GM21576 (cell line): ENCODE data around the gene GABRB3.

ENCODE experiments used
- ATAC-seq: cut with Tn5 transposase; IDR thresholded peaks from one replicate; pipeline ENCODE4 v1.9.1; 2021; ENCODE audit warnings: mild to moderate bottlenecking, moderate library complexity; ENCODE audit not compliant: unreplicated experiment

Gene GABRB3

DNA sequence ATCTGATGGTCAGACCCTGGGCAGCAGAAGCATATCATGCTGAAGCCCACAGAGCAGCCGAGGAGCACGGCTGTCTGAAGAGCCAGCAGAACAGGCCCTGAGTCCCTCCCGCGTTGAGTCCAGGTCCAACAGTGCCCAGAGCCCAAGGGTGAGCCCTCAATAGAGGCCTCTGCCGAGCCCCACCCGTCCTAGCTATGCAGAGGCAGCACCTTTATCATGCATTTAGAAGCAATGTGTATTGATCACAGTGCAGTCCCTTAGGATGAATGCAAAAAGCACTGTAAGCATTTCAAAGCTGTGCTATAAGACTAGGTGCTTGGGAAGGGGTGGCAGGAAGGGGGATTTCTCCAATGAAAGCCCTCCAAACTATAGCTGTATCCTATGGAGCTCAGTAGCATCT is 208.5 kb downstream of the GABRB3 start:
- ATAC-seq = no peak

DNA sequence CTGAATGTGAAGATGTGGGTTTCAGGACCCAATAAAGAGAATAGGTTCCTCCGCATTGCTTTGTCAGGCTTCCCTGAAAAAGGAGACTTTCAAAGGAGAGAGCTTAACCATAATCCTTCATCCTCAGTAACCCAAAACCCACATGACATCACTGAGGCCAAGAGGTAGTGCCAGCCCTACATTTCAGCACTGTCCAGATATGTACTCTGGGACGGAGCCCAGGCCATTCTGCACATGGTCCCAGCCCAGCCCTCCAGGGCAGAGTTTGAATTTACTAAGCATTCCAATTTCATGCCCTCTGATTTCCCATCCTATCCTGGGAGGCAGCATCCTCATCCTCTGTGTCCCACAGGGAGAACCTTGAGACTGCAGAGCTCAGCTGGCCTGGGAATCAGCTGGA is 210.5 kb downstream of the GABRB3 start:
- no peak for ATAC-seq

DNA sequence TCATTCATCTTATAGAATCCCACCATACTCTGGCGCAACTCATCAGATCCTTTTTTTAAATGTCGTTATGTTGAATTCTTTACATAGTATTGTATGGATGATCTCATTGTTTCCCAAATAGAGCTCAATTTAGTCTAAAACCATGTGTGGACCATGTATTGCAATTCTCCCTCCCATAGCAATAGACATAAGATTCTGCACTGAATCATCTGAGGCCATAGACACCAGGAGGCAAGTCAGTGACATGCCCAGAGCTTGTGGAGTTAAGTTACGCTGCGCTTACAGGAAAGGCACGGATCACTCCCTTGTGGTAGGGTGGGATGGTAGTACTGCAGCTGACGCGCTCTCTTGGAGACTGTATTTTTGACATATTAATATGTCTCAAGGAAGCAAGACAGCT is 211.0 kb downstream of the GABRB3 start:
- no peak for ATAC-seq

DNA sequence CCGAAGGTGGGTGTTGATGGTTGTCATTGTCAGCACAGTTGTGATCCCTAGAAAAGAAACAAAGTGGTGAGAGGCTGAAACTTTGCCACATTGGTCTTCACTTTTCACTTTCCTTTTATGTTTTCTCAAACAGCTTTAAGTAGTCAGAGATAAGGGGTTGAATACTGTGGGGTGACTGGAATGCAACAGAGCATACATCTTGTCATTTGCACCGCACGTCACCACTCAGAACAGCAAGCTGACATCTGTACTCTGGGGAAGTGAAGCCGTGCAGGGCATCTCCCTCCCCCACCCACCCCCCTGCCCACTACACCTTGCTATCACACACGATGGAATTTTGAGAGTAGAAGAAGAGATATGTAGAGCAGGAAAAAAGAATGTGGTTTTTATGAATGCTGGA is 211.7 kb downstream of the GABRB3 start:
- ATAC-seq = no peak

DNA sequence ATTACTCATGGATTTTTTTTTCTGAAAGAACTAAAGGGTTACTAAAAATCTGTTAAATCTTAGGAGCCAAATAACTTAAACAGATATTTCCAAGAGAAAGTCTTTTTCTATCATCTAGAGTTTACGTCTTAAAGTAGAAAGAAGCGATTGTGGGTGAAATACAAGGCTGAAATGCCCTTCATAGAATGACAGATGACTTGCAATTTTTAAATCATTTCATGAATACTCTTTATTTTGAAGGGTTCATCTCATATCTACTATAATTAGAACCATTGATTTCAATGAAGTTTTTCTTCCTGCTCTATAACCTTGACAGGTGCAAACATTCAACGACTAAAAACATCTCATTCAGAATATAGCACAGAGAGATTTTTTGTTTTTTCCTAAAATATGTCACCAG is 217.0 kb downstream of the GABRB3 start:
- no peak for ATAC-seq

DNA sequence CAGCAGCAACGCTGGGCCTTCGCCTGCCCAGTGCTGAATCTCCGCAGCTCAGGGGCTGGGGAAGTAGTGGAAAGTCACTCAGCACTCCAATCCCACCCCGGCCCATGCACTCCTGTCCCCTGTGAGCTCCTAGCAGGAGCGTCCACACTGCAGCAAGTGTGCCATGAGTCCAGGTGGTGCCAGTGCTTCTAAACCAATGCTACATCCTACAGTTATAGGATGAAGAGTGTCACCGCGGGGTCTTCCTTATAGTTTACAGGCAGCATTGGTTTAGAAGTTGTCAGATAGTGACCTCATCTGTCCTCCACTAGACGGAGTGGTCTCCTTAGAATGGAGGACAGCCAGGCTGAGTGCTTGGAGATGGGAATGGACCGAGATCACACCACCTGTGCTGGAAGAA is 221.4 kb downstream of the GABRB3 start:
- no peak for ATAC-seq

DNA sequence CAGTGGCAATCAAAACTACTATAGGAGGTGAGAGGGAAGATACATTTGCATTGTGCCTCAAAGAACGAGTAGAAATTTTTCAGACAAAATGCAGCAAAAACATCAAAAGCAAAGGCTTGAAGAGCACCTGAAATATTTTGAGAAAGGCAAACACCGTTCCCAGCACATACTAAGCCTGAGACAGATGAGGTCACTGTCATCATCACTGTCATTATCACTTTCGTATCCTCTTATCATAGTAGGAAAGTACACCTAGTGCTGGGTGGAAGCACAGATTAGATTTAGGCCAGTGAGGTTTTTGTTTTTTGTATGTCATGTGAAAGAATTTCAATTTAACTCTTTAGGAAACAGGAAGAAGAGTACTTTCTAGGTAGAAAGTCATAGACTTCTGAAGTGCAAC is 222.0 kb downstream of the GABRB3 start:
- ATAC-seq = no peak

DNA sequence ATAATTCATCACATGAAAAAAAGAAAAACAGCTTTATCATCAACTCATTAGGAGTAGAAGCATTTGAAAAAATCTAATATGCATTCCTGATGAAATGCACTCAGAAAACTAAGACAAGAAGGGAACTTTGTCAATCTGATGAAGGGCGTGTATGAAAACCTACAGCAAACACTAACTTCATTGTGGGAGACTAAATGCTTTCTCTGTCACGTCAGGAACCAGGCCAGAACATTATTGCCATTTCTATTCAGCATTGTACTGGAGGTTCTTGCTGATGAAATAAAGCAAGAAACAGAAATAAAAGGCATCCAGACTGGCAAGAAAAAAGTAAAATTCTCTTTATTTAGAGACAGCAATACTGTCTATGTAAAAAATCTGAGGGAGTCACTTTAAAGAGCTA is 235.2 kb downstream of the GABRB3 start:
- no peak for ATAC-seq

DNA sequence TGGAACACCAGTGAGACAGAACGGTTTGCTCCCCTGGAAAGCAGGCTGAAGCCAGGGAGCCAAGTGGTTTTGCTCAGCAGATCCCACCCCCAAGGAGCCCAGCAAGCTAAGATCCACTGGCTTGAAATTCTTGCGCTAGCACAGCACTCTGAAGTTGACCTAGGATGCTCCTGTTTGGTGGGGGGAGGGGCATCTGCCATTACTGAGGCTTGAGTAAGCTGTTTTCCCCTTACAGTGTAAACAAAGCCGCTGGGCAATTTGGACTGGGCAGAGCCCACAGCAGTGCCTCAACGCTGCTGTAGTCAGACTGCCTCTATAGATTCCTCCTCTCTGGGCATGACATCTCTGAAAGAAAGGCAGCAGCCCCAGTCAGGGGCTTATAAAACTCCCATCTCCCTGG is 241.4 kb downstream of the GABRB3 start:
- ATAC-seq = no peak

DNA sequence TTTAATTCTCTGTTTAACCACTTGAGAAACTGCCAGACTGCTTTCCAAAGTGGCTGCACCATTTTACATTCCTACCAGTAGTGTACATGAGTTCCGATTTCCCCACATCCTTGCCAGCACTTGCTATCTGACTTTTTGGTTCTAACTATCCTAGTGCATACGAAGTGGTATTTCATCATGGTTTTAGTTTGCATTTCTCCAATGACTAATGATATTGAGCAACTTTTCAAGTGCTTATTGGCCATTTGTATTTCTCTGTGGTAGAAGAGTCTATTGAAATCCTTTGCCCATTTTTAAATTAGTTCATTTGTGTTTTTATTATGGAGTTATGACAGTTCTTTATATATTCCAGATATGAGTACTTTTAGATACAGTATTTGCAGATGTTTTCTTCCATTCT is 247.8 kb downstream of the GABRB3 start:
- ATAC-seq = no peak

DNA sequence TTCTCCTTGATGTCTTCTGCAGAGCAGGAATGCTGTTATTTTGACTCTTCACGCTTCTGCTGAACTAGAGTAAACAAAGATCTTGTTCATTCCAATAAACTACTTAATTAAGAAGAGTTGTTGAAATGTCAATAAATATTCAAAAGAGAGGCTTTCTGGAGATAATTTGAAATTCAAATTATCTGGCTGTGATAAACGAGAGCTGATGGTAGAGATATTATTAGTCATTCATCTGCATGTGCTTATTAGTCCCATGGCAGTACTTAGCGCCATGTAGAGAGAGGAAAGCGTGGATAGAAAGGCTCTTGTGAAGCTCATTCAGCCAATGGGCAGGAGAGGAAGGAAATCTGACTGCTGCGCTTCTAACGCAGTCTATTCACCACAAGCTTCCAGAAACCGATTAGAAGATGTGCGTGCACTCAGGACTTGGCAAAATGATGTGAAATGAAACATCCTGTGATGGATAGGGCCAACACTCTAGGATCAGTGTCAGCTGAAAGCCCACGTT is 251.1 kb downstream of the GABRB3 start:
- no peak for ATAC-seq

DNA sequence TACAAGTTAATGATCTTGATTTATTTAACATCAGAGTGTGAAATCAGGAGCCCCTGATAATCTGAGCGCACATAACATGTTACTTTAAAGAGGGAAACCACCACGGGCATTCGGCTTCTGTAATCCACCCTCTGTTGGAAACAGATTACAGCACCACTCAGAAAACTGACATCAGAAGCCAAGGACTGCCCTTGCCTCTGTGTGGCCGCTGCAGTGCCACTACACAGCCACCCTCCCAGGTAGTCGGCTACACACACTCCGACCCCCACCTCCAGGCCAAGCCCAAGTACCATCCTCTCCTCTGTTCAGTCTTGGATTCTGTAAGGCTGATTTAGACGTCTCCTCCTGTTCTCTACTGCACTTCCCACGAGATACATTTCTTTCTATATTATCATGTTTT is 251.7 kb downstream of the GABRB3 start:
- ATAC-seq = no peak

DNA sequence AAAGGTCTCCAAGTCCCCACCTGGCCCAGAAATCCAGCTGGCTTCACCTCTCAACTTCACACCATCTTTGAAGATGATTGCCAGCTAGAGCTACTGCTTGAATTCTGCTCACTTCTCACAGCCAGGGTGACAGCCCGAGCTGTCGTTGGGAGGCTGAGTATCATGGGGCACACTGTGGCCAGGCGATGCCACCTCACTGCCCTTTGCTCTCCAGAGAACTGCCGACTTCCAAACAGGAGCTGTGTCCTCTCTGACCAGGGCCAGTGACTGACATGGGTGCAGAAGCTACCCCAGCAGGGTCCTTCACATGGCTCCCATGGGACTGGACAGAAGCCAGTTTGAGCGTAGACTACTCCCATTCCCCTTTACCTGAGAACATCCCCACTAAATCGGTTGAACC is 254.0 kb downstream of the GABRB3 start:
- no peak for ATAC-seq

DNA sequence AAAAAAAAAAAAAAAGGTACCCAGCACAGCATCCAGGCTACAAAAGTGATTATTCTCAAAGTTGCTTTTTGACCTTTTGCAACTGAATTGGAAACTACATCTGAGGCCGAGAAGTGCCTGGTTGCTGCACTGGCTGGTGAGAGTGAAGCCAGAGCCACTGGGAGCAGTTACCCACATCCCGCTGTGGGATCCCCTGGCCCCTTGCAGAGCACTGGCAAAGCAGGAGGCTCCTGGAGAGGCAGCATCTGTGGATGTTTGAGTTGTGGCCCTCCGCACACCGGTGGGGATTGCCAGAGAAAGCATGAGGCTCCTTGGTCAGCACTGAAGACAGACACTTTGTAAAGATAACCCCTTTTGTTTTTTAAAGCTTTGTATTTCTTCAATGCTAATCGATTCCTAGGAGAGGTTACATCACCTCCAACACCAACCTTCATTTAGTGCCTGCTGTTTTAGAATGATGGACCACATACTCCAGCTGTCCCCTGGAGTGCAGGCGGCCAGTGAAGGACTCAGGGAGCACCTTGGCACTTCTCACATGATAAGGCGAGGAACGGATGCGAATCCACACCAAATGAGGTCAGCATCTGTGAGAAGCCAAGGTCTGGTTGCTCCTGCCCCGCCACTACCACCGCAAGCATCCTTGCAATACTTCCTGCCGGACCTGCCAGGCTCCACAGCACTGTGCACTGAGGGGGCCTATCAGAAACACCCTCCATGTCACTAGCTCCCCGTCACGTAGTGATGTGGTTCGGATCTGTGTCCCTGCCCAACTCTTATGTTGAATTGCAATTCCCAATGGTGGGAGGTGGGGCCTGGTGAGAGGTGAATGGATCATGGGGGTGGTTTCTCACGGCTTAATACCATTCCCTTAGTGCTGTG is 256.5 kb downstream of the GABRB3 start:
- no peak for ATAC-seq

DNA sequence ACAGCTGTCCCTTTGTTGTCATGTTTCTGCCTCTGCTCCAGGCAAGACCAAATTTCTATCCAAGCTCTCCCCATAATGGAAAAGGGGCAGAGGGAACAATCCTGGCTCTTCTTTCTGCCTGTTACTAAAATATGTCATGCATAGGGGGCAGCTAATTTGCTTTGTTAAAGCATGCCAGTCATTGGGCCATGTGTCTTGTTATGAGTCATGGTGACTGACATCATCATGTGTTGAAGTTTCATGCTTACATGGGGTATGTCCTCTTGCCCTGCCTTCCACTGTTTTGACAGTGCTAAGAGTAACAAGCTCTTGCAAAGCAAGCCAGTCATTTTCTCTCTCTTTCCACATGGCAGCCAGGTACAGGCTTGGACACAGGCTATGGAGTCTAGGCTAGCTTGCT is 268.9 kb downstream of the GABRB3 start:
- ATAC-seq = no peak
